Thyroid gland (tissue), 4 donors: ENCODE results near the gene EXOC4. TPM values are rescaled to one million over a fixed set of nuclear protein-coding genes. Genes with fewer than 3 reads are reported as not detected.
A peak's percentile ranks its signal among the peaks of the same experiment; 100 is the strongest.
"Not testable (repeated sequence)": the region's sequence is repeated elsewhere in the genome, so short reads cannot be mapped to it uniquely, and the experiment has no call there.

Experiments
- DNase-seq, 2 donors: peaks; one replicate each; pipeline ENCODE4 v3.0.0-alpha.2; 2019
- H3K27ac ChIP-seq, 3 donors: fragments of 200-600 bp; sonication (generic); 1 replicate in 2 of 3; 2 replicates in 1 of 3; pipeline ENCODE4 v1.5.1; 2016 to 2019; ENCODE audit warnings: mild to moderate bottlenecking in 1 of 3, moderate library complexity in 1 of 3
- H3K27me3 ChIP-seq: fragments of 200-600 bp; sonication (generic); one replicate; pipeline ENCODE4 v1.5.1; 2019
- H3K36me3 ChIP-seq, 2 donors: fragments of 200-600 bp; sonication (generic); one replicate each; pipeline ENCODE4 v1.5.1; 2016 to 2019
- H3K4me1 ChIP-seq, 2 donors: fragments of 200-600 bp; sonication (generic); one replicate each; pipeline ENCODE4 v1.5.1; 2017 to 2019
- H3K4me3 ChIP-seq, 3 donors: fragments of 200-600 bp; sonication (generic); replicated peaks in 1 of 3; 1 replicate in 2 of 3; 2 replicates in 1 of 3; pipeline ENCODE4 v1.5.1; 2016; ENCODE audit warnings: mild to moderate bottlenecking in 1 of 3
- H3K9me3 ChIP-seq: fragments of 200-600 bp; sonication (generic); one replicate; pipeline ENCODE4 v1.5.1; 2017
- CTCF ChIP-seq, 6 experiments: fragments of 200-600 bp in 3 of 6; fragments of 450-650 bp in 3 of 6; sonication (generic) in 3 of 6; IDR thresholded peaks; one replicate each; pipeline ENCODE4 v1.5.1; 2016 to 2019; ENCODE audit warnings: antibody characterized with exemption in 6 of 6, mild to moderate bottlenecking in 2 of 6, inconsistent platforms in 1 of 6, moderate library complexity in 1 of 6
- POLR2A ChIP-seq, 2 donors: fragments of 450-650 bp; IDR thresholded peaks; one replicate each; pipeline ENCODE4 v1.6.1; 2017; ENCODE audit warnings: antibody characterized with exemption in 2 of 2, mild to moderate bottlenecking in 2 of 2, moderate library complexity in 1 of 2
- WGBS, 2 donors: methylation state at CpG; one replicate each; pipeline ENCODE4 v1.1.5; 2017; 5-methylcytosine and 5-hydroxymethylcytosine counted together
- intact Hi-C: fragments of 100-400 bp; cut with DNase I; formaldehyde crosslinking; loops from one replicate; pipeline ENCODE4 v1.15.1; 2023
- total RNA-seq, 4 donors: library from RNA; depleted of rRNA; stranded (reverse); fragments of >200 nt; gene quantifications; one replicate each; pipeline ENCODE4 v1.2.3, GENCODE V29; 2016

EXOC4 gene
- total RNA-seq, 4 donors from 2014 or later: 74.0 to 116 (median 107) TPM

DNA sequence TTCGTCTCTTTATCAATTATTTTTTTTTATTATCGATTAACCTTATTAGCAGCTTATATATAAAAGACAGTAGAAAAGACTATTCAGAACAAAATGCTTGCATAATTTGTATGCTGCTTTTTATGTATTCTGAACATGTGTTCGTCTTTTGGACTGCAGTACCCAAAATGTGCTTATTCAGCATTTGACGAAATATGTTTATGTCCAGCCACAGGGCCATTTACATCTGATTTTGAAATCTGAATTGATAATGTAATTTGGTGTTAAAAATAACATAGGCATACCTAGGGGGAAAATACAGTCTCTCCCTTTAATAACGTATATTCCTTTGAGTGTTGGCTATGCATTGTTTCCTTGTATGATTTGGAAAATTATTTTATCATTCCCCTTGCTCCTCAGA, 386.0 kb downstream of the EXOC4 start:
- no peak for DNase-seq
- no peaks in the 10 kb centered on the region for H3K27me3 ChIP-seq
- WGBS, 2 donors: 94 to 96% methylated on average over 5 of the region's 5 CpGs
- no peaks in the 10 kb centered on the region for H3K4me1 ChIP-seq
- no peak overlapping the region for H3K4me3 ChIP-seq
- no peak overlapping the region for H3K27ac ChIP-seq
- TF ChIP-seq POLR2A (IDR thresholded peaks at IDR 0.05) (no peak), CTCF (IDR thresholded peaks at IDR 0.05) (no peak)
- intact Hi-C loops: no loop called here
- H3K36me3 ChIP-seq: no peaks in the 10 kb centered on the region
- H3K9me3 ChIP-seq: no peaks in the 10 kb centered on the region

- Histone ChIP-seq H3K9me3 (no peaks in the 10 kb centered on the region), H3K27me3 (no peaks in the 10 kb centered on the region), H3K4me1 (peaks cover 0 to 4% of the 10 kb centered on the region in 2 donors), H3K27ac (no peak overlapping the region), H3K36me3 (no peaks in the 10 kb centered on the region), H3K4me3 (no peak overlapping the region)
- WGBS, 2 donors: 73 to 82% methylated on average over 2 of the region's 2 CpGs
- peak; percentile 4 to 7 for DNase-seq
- TF ChIP-seq CTCF (IDR thresholded peaks at IDR 0.05) (peak in 3 of 6 experiments; percentile 24 to 29 (median 24)), POLR2A (IDR thresholded peaks at IDR 0.05) (no peak)
- intact Hi-C loops: no loop called here
Observed at GRCh38 chr7:133641436-133641835, 388.6 kb downstream of the EXOC4 start.

- H3K4me1 ChIP-seq: peaks cover 0 to 4% of the 10 kb centered on the region in 2 donors
- 91 to 94% methylated on average over 2 of the region's 2 CpGs for WGBS, 2 donors
- no peak overlapping the region for H3K27ac ChIP-seq
- H3K36me3 ChIP-seq: no peaks in the 10 kb centered on the region
- intact Hi-C loops: no loop called here
- TF ChIP-seq POLR2A (IDR thresholded peaks at IDR 0.05): no peak
- TF ChIP-seq CTCF (IDR thresholded peaks at IDR 0.05): no peak
- no peak for DNase-seq
- no peak overlapping the region for H3K4me3 ChIP-seq
- H3K9me3 ChIP-seq: no peaks in the 10 kb centered on the region
- no peaks in the 10 kb centered on the region for H3K27me3 ChIP-seq
Observed at GRCh38 chr7:133642907-133643306, 390.0 kb downstream of the EXOC4 start.

DNA sequence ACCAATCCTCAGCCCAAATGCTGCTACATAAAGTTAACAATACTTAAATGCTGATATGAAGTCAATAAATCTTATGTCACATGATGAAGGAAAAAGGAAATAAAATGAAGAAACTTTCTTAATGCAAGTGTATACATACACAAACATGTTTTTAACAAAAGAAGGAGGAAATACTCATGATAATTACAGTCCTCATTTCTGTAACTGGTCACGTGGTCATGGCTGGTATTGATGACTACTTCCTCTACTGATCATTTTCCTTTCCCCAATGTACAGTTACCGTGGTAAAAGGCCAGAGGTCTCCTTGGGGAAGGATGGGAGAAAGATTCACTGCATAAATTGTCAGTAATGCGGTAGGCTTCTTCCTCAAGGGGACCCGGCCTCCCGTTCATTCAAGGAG, 390.8 kb downstream of the EXOC4 start:
- H3K36me3 ChIP-seq, H3K4me1 ChIP-seq, H3K9me3 ChIP-seq, H3K4me3 ChIP-seq, DNase-seq, H3K27ac ChIP-seq, intact Hi-C loops, H3K27me3 ChIP-seq: not testable (repeated sequence)
- 90 to 96% methylated on average over 5 of the region's 5 CpGs for WGBS, 2 donors

DNA sequence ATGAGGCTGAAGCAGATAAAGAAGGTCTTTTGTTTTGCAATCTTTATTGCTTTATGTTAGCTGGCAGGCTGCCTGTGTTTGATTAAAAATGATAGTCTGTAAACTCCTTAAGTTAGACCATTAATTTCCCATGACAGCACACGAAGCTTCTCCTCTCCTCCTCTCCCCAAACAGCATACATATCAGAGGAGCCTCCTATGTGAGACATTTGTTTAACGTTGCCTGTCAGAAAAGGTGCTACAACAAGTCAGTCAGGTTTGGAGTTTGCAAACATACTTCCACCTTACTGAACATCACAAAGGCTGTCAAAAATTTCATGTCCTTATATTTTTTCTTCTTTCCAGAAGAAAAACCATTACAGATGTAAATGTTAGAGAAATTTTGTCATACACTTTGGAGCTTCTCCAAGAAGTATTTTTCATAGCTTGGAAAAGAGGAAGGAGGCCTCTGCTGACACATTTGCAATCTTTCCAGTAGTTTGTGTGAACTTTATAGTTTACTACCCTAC, 393.1 kb downstream of the EXOC4 start:
- TF ChIP-seq CTCF (IDR thresholded peaks at IDR 0.05): no peak
- TF ChIP-seq POLR2A (IDR thresholded peaks at IDR 0.05): no peak
- no peaks in the 10 kb centered on the region for H3K9me3 ChIP-seq
- no peaks in the 10 kb centered on the region for H3K27me3 ChIP-seq
- WGBS, 2 donors: 54 to 67% methylated on average over 2 of the region's 2 CpGs
- DNase-seq: no peak
- intact Hi-C loops: no loop called here
- no peak overlapping the region for H3K27ac ChIP-seq
- no peak overlapping the region for H3K4me3 ChIP-seq
- H3K4me1 ChIP-seq: peaks cover 4 to 7% of the 10 kb centered on the region in 2 donors
- no peaks in the 10 kb centered on the region for H3K36me3 ChIP-seq
